ENCODE data around the gene ZDHHC18. TPM values are rescaled to one million over a fixed set of nuclear protein-coding genes. Genes with fewer than 3 reads are reported as not detected.

The ZDHHC18 gene
- total and polyA plus RNA-seq, 9 donors = 9.5 to 15.8 (median 12.3) TPM

DNA sequence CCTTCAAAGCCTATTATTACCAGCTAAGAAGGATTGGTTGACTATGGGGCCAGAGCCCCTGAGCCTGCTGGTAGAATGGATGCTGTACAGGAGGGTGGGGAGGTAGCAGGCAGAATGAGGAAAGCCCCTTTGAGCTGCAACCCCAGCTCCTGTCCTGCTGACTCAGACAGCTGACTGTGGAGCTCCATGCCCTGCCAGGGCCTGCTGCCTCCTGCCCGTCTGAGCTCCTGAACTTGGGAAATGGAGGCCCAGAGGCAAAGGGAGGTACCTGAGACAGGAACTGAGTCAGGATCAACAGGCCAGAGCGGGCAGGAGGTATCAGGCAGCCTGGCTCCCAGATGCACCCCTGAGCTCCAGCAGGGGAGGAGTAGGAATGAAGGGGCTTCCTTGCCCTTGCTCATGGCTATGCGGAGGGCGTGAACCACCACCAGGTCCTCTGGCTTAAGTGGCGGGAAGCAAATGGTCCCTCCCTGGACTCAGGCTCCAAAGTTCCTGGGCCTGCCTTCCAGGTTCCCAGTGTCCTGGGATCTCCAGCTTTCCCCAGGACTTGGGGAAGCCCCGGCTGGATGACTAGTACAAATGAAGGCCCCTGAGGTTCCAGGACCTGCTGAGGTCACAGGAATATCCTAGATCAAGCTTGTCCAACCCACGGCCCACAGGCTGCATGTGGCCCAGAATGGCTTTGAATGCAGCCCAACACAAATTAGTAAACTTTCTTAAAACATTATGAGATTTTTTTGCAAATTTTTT is 32.6 kb downstream of the ZDHHC18 start:
- H3K9me3 ChIP-seq = no peaks in the 10 kb centered on the region
- H3K4me3 ChIP-seq = no peak overlapping the region
- WGBS, 3 donors = 91% methylated on average over 7 of the region's 7 CpGs
- no peak for TF ChIP-seq EP300 (IDR thresholded peaks at IDR 0.05)
- no peaks in the 10 kb centered on the region for H3K27me3 ChIP-seq
- DNase-seq = no peak
- H3K27ac ChIP-seq = no peak overlapping the region
- intact Hi-C loops (cut with DNase I) = no loop called here
- H3K4me1 ChIP-seq (ENCODE audit: insufficient read depth) = peaks cover 2% of the 10 kb centered on the region
- no peaks in the 10 kb centered on the region for H3K36me3 ChIP-seq

DNA sequence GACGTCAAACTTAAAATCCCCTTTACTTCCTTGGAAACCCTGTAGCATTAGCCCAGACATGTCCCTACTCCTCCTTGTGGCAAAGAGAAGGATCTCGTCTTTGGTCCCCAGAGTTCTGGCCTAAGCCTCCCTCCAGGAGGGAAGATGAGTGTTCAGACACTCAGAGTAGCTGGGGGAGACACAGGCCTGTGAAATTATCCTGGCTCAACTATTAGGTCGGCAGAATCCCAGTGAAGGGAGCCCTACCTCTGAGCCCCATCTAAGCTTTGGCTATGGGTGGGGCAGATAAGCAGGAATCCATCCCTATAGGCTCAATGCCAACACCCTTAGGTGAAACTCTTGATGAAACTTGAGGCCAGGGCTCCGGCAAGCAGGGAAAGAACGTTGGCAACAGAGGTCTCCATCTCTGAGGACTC is 34.8 kb downstream of the ZDHHC18 start:
- no peaks in the 10 kb centered on the region for H3K27me3 ChIP-seq
- H3K4me3 ChIP-seq = no peak overlapping the region
- DNase-seq = no peak
- TF ChIP-seq EP300 (IDR thresholded peaks at IDR 0.05) (no peak), CTCF (IDR thresholded peaks at IDR 0.05) (no peak), POLR2A (IDR thresholded peaks at IDR 0.05) (no peak)
- H3K4me1 ChIP-seq (ENCODE audit: insufficient read depth) = peaks cover 6% of the 10 kb centered on the region
- WGBS, 3 donors = 64 to 68% (median 67%) methylated on average over 5 of the region's 5 CpGs
- H3K9me3 ChIP-seq = no peaks in the 10 kb centered on the region
- intact Hi-C loops (cut with DNase I) = no loop called here
- no peak overlapping the region for H3K27ac ChIP-seq
- no peaks in the 10 kb centered on the region for H3K36me3 ChIP-seq

DNA sequence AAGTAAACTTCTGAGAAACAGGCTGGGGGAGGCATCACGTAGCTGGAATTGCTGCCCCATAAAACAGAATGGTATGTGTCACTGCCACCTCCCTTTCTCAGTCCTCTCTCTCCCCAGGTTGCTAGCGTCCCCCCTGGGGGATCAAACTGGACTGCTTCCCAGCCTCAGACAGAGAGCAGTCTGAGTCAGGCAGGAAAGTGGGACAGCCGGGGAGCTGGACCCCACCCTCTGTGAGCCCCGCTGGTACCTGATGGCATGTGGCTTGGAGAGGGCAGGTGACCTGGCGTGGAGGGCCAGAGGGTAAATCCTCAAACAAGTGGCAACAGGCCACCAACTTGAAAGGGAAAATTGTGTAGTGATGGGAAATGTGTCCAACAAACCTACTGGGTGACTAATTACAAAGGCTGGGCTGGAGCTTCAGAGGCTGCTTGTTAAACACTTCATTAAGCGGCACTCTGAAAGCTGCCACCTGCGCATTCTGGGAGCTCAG is 35.4 kb downstream of the ZDHHC18 start:
- Histone ChIP-seq H3K27me3 (no peaks in the 10 kb centered on the region), H3K36me3 (no peaks in the 10 kb centered on the region), H3K27ac (no peak overlapping the region), H3K9me3 (no peaks in the 10 kb centered on the region), H3K4me1 (ENCODE audit: insufficient read depth) (peaks cover 6% of the 10 kb centered on the region), H3K4me3 (no peak overlapping the region)
- no peak for TF ChIP-seq POLR2A (IDR thresholded peaks at IDR 0.05)
- TF ChIP-seq CTCF (IDR thresholded peaks at IDR 0.05) = no peak
- no peak for TF ChIP-seq EP300 (IDR thresholded peaks at IDR 0.05)
- 86 to 90% (median 86%) methylated on average over 7 of the region's 7 CpGs for WGBS, 3 donors
- intact Hi-C loops (cut with DNase I) = no loop called here
- no peak for DNase-seq

- Histone ChIP-seq H3K4me3 (peak within 1 kb of the TSS; percentile 45), H3K27me3 (no peaks in the 10 kb centered on the region), H3K27ac (peak within 1 kb of the TSS in 1 of 2 donors; percentile 20), H3K36me3 (no peaks in the 10 kb centered on the region), H3K9me3 (no peaks in the 10 kb centered on the region), H3K4me1 (ENCODE audit: insufficient read depth) (peaks cover 6% of the 10 kb centered on the region)
- no peak for DNase-seq
- intact Hi-C loops (cut with DNase I) = no loop called here
- TF ChIP-seq EP300 (IDR thresholded peaks at IDR 0.05) (no peak), POLR2A (IDR thresholded peaks at IDR 0.05) (no peak), CTCF (IDR thresholded peaks at IDR 0.05) (no peak)
- WGBS, 3 donors = 77 to 88% (median 87%) methylated on average over 37 of the region's 37 CpGs
Observed at GRCh38 chr1:26862781-26863684, 36.5 kb downstream of the ZDHHC18 start, which contains the start of gene SFN. Gene SFN, plus strand, starts transcription at chr1:26863149. Its CDS starts 64 bp downstream, at chr1:26863213.
